A549 (cell line): ENCODE measurements around the gene SLC38A10.

Source experiments
- GATA3 ChIP-seq: IDR thresholded peaks from 2 replicates; pipeline ENCODE4 v1.6.1; 2012; ENCODE audit warnings: borderline replicate concordance
- MAZ ChIP-seq: fragments of 150-350 bp; IDR thresholded peaks from 2 replicates; pipeline ENCODE4 v1.6.1; 2014; ENCODE audit warnings: antibody characterized with exemption, low read depth, low read length, borderline replicate concordance
- POLR2A ChIP-seq: IDR thresholded peaks from 2 replicates; pipeline ENCODE4 v1.6.1; 2012; ENCODE audit warnings: mild to moderate bottlenecking, low read length
- TF ChIP-seq, protein P1 (sequence below): fragments of >200 bp; sonication (Bioruptor Twin); formaldehyde crosslinking; IDR thresholded peaks from 3 replicates; pipeline ENCODE4 v1.5.1; 2016
- TF ChIP-seq, protein P2 (sequence below): fragments of 200-600 bp; sonication (generic); IDR thresholded peaks from 2 replicates; pipeline ENCODE4 v1.6.1; 2016; ENCODE audit warnings: antibody characterized with exemption, mild to moderate bottlenecking, moderate library complexity
- TF ChIP-seq, protein P3 (sequence below): fragments of 450-650 bp; IDR thresholded peaks from 2 replicates; pipeline ENCODE4 v1.6.1; 2014; ENCODE audit warnings: antibody characterized with exemption

DNA sequence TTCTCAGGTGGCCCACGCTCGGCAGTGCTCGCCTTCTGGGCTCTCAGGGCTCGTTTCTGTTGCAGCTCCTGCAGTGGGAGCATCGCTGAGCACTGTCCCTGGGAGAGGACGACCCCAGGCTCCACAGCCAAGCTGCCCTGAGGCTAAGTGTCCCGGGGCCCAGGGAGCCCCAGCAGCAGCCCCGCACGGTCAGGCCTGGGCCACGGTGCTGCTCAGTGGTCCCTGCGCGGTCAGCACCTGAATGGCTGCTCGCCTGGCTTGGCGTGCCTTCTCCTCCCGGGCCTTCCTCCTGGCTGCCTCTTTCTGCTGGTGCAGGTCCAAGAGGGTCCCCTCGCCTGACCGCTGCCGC, 95.7 kb downstream of the SLC38A10 start:
- TF ChIP-seq, protein P1, sequence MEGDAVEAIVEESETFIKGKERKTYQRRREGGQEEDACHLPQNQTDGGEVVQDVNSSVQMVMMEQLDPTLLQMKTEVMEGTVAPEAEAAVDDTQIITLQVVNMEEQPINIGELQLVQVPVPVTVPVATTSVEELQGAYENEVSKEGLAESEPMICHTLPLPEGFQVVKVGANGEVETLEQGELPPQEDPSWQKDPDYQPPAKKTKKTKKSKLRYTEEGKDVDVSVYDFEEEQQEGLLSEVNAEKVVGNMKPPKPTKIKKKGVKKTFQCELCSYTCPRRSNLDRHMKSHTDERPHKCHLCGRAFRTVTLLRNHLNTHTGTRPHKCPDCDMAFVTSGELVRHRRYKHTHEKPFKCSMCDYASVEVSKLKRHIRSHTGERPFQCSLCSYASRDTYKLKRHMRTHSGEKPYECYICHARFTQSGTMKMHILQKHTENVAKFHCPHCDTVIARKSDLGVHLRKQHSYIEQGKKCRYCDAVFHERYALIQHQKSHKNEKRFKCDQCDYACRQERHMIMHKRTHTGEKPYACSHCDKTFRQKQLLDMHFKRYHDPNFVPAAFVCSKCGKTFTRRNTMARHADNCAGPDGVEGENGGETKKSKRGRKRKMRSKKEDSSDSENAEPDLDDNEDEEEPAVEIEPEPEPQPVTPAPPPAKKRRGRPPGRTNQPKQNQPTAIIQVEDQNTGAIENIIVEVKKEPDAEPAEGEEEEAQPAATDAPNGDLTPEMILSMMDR: no peak
- TF ChIP-seq, protein P2, sequence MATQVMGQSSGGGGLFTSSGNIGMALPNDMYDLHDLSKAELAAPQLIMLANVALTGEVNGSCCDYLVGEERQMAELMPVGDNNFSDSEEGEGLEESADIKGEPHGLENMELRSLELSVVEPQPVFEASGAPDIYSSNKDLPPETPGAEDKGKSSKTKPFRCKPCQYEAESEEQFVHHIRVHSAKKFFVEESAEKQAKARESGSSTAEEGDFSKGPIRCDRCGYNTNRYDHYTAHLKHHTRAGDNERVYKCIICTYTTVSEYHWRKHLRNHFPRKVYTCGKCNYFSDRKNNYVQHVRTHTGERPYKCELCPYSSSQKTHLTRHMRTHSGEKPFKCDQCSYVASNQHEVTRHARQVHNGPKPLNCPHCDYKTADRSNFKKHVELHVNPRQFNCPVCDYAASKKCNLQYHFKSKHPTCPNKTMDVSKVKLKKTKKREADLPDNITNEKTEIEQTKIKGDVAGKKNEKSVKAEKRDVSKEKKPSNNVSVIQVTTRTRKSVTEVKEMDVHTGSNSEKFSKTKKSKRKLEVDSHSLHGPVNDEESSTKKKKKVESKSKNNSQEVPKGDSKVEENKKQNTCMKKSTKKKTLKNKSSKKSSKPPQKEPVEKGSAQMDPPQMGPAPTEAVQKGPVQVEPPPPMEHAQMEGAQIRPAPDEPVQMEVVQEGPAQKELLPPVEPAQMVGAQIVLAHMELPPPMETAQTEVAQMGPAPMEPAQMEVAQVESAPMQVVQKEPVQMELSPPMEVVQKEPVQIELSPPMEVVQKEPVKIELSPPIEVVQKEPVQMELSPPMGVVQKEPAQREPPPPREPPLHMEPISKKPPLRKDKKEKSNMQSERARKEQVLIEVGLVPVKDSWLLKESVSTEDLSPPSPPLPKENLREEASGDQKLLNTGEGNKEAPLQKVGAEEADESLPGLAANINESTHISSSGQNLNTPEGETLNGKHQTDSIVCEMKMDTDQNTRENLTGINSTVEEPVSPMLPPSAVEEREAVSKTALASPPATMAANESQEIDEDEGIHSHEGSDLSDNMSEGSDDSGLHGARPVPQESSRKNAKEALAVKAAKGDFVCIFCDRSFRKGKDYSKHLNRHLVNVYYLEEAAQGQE: no peak
- TF ChIP-seq, protein P3, sequence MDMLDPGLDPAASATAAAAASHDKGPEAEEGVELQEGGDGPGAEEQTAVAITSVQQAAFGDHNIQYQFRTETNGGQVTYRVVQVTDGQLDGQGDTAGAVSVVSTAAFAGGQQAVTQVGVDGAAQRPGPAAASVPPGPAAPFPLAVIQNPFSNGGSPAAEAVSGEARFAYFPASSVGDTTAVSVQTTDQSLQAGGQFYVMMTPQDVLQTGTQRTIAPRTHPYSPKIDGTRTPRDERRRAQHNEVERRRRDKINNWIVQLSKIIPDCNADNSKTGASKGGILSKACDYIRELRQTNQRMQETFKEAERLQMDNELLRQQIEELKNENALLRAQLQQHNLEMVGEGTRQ: no peak
- TF ChIP-seq POLR2A: no peak
- TF ChIP-seq MAZ: no peak
- TF ChIP-seq GATA3: no peak
